HG03066 (cell line): ENCODE results near the gene FCHSD2.
"Not testable (repeated sequence)": the region's sequence is repeated elsewhere in the genome, so short reads cannot be mapped to it uniquely, and the experiment has no call there.

Experiments
- ATAC-seq: cut with Tn5 transposase; IDR thresholded peaks from one replicate; pipeline ENCODE4 v1.9.1; 2021; ENCODE audit warnings: low read depth; ENCODE audit not compliant: unreplicated experiment

The FCHSD2 gene

GRCh38 chr11:72899238-72899637, 242.9 kb downstream of the FCHSD2 start:
- no peak for ATAC-seq

- no peak for ATAC-seq
These were observed 244.6 kb downstream of the FCHSD2 start for GRCh38 chr11:72897506-72897905.

- no peak for ATAC-seq
These were observed 245.7 kb downstream of the FCHSD2 start for GRCh38 chr11:72896431-72896830.

GRCh38 chr11:72890881-72891280, 251.2 kb downstream of the FCHSD2 start:
- no peak for ATAC-seq

- no peak for ATAC-seq
These were observed 255.5 kb downstream of the FCHSD2 start for GRCh38 chr11:72886619-72887018.

GRCh38 chr11:72885749-72886609, 256.1 kb downstream of the FCHSD2 start:
- ATAC-seq, result no peak

- ATAC-seq, result no peak
These were observed 266.0 kb downstream of the FCHSD2 start for GRCh38 chr11:72876147-72876546.

GRCh38 chr11:72875736-72876135, 266.4 kb downstream of the FCHSD2 start:
- no peak for ATAC-seq

- no peak for ATAC-seq
These were observed 270.1 kb downstream of the FCHSD2 start for GRCh38 chr11:72872012-72872411.

GRCh38 chr11:72871119-72871518, 271.0 kb downstream of the FCHSD2 start:
- ATAC-seq, result no peak

- no peak for ATAC-seq
These were observed 272.3 kb downstream of the FCHSD2 start for GRCh38 chr11:72869831-72870230.

- ATAC-seq, result no peak
These were observed 274.1 kb downstream of the FCHSD2 start for GRCh38 chr11:72867970-72868369.

- ATAC-seq, result no peak
These were observed 277.1 kb downstream of the FCHSD2 start for GRCh38 chr11:72864702-72865655.

- no peak for ATAC-seq
These were observed 278.2 kb downstream of the FCHSD2 start for GRCh38 chr11:72863916-72864315.

GRCh38 chr11:72863091-72863490, 279.0 kb downstream of the FCHSD2 start:
- ATAC-seq, result no peak

- ATAC-seq, result no peak
These were observed 281.5 kb downstream of the FCHSD2 start for GRCh38 chr11:72860592-72860991.

- no peak for ATAC-seq
These were observed 282.1 kb downstream of the FCHSD2 start for GRCh38 chr11:72860010-72860409.

GRCh38 chr11:72859126-72859525, 283.0 kb downstream of the FCHSD2 start:
- ATAC-seq, result no peak

- ATAC-seq, result not testable (repeated sequence)
These were observed 283.9 kb downstream of the FCHSD2 start for GRCh38 chr11:72858267-72858666.

GRCh38 chr11:72856551-72857345, 285.4 kb downstream of the FCHSD2 start:
- no peak for ATAC-seq

GRCh38 chr11:72856065-72856464, 286.1 kb downstream of the FCHSD2 start:
- no peak for ATAC-seq
